K562 (cell line): ENCODE data around the gene LTA. TPM values are rescaled to one million over a fixed set of nuclear protein-coding genes. Genes with fewer than 3 reads are reported as not detected.
A peak's percentile ranks its signal among the peaks of the same experiment; 100 is the strongest.

Source experiments
- ATAC-seq: fragments of 200-7000 bp; cut with Tn5 transposase; 3 replicates; pipeline ENCODE4 v1.9.1; 2020; ENCODE audit warnings: moderate library complexity
- BruUV-seq: library from RNA; stranded (reverse); fragments of 400-500 nt; replicated peaks from 2 replicates; lab custom pipeline; 2021; lab: Mats Ljungman, UMichigan
- CTCF ChIA-PET: fragments of 300-600 bp; formaldehyde crosslinking; extraction: SDS; loops from one replicate; lab custom pipeline; 2021; ENCODE audit warnings: low intra/inter-chr PET ratio; lab: Yijun Ruan, JAX
- POLR2A ChIA-PET: fragments of 300-600, 350-650 bp; sonication (Branson Sonifier 250); formaldehyde crosslinking; extraction: SDS; loops from one replicate; lab custom pipeline; 2021; ENCODE audit warnings: antibody characterized with exemption, inconsistent platforms; lab: Yijun Ruan, JAX
- DNase-seq, 4 experiments: peaks; one replicate each; pipeline versions ENCODE4 v3.0.0 to v3.0.0-alpha.2; 2011 to 2018; ENCODE audit warnings: low spot score in 3 of 4, mixed read lengths in 3 of 4; ENCODE audit errors: extremely low read depth in 1 of 4
- FAIRE-seq: peaks from 2 replicates; lab custom pipeline; 2011; peaks lifted over from hg19 to GRCh38; lab: Jason Lieb, UNC
- H2AFZ ChIP-seq: 2 replicates; pipeline ENCODE4 v1.6.0; 2011; ENCODE audit warnings: low read depth, low read length, control low read depth, inconsistent platforms
- H3K27ac ChIP-seq: fragments of 200-600 bp; 3 replicates; pipeline ENCODE4 v1.8.0; 2011; ENCODE audit warnings: low read depth, mild to moderate bottlenecking, control low read depth, inconsistent platforms, low read length, moderate library complexity, mixed read lengths; ENCODE audit errors: extremely low read depth
- H3K27me3 ChIP-seq, 2 experiments: fragments of 300-600 bp in 1 of 2; 2 replicates in 1 of 2; 3 replicates in 1 of 2; pipeline versions ENCODE4 v1.6.0 to v1.8.0; 2011; ENCODE audit warnings: inconsistent platforms in 2 of 2, low read length in 2 of 2, mild to moderate bottlenecking in 1 of 2, mixed read lengths in 1 of 2, moderate library complexity in 1 of 2; ENCODE audit not compliant: control insufficient read depth in 2 of 2, insufficient read depth in 2 of 2
- H3K36me3 ChIP-seq: fragments of 300-600 bp; 3 replicates; pipeline ENCODE4 v1.8.0; 2011; ENCODE audit warnings: mild to moderate bottlenecking, low read length, inconsistent platforms; ENCODE audit not compliant: control insufficient read depth, insufficient read depth
- H3K4me1 ChIP-seq, 2 experiments: fragments of 200-600 bp in 1 of 2; replicated peaks in 1 of 2; 2 replicates in 1 of 2; 3 replicates in 1 of 2; pipeline versions ENCODE4 v1.5.1 to v1.8.0; 2011; ENCODE audit warnings: inconsistent platforms in 2 of 2, low read length in 2 of 2, mild to moderate bottlenecking in 1 of 2, mixed read lengths in 1 of 2, moderate library complexity in 1 of 2; ENCODE audit not compliant: control insufficient read depth in 2 of 2, insufficient read depth in 2 of 2
- H3K4me2 ChIP-seq: 2 replicates; pipeline ENCODE4 v1.6.1; 2011; ENCODE audit warnings: low read length, control low read depth, inconsistent platforms, mixed read lengths; ENCODE audit not compliant: insufficient read depth
- H3K4me3 ChIP-seq: fragments of 200-600 bp; sonication (generic), shearing (Covaris generic); 2 replicates; pipeline ENCODE4 v1.5.1; 2016; ENCODE audit warnings: control low read depth, inconsistent platforms
- H3K79me2 ChIP-seq: fragments of 200-600 bp; 3 replicates; pipeline ENCODE4 v1.8.0; 2011; ENCODE audit warnings: low read length, inconsistent platforms; ENCODE audit not compliant: control insufficient read depth, insufficient read depth
- H3K9ac ChIP-seq, 2 experiments: 2 replicates each; pipeline versions ENCODE4 v1.6.0 to v1.6.1; 2011; ENCODE audit warnings: low read depth in 2 of 2, low read length in 2 of 2, control low read depth in 1 of 2, inconsistent platforms in 1 of 2, mild to moderate bottlenecking in 1 of 2, mixed read lengths in 1 of 2; ENCODE audit not compliant: insufficient read depth in 1 of 2
- H3K9me1 ChIP-seq: one replicate; pipeline ENCODE4 v1.6.0; 2011; ENCODE audit warnings: inconsistent platforms, mild to moderate bottlenecking, low read length, moderate library complexity; ENCODE audit not compliant: control insufficient read depth, insufficient read depth
- H3K9me3 ChIP-seq: replicated peaks from 2 replicates; pipeline ENCODE4 v1.5.1; 2011; ENCODE audit warnings: low read depth, low read length, inconsistent platforms; ENCODE audit not compliant: control insufficient read depth, insufficient read depth
- H4K20me1 ChIP-seq: replicated peaks from 2 replicates; pipeline ENCODE4 v1.6.1; 2011; ENCODE audit warnings: low read length, inconsistent platforms, mixed read lengths; ENCODE audit not compliant: control insufficient read depth, insufficient read depth
- ATF7 ChIP-seq: fragments of 450-650 bp; IDR thresholded peaks from 2 replicates; pipeline ENCODE4 v1.7.1; 2014; ENCODE audit warnings: mild to moderate bottlenecking, moderate library complexity
- DEAF1 ChIP-seq: fragments of 450-650 bp; formaldehyde crosslinking; IDR thresholded peaks from 2 replicates; pipeline ENCODE4 v1.4.0; 2020; ENCODE audit warnings: mild to moderate bottlenecking, moderate library complexity
- FOXP1 ChIP-seq: sonication (generic); formaldehyde crosslinking; IDR thresholded peaks from 2 replicates; pipeline ENCODE4 v1.8.0; 2022; ENCODE audit warnings: mild to moderate bottlenecking, missing genetic modification reagents
- L3MBTL2 ChIP-seq: fragments of 450-650 bp; IDR thresholded peaks from 2 replicates; pipeline ENCODE4 v1.6.1; 2016; ENCODE audit warnings: mild to moderate bottlenecking, moderate library complexity
- MEIS2 ChIP-seq: fragments of 450-650 bp; IDR thresholded peaks from 2 replicates; pipeline ENCODE4 v1.6.1; 2014; ENCODE audit warnings: mild to moderate bottlenecking; ENCODE audit not compliant: partially characterized antibody
- MTA1 ChIP-seq: fragments of 450-650 bp; IDR thresholded peaks from 2 replicates; pipeline ENCODE4 v1.6.1; 2017; ENCODE audit warnings: borderline replicate concordance
- NCOA1 ChIP-seq: fragments of 450-650 bp; IDR thresholded peaks from 2 replicates; pipeline ENCODE4 v1.6.1; 2016; ENCODE audit warnings: low read depth
- POU5F1 ChIP-seq: fragments of 150-350 bp; IDR thresholded peaks from 2 replicates; pipeline ENCODE4 v1.6.1; 2014; ENCODE audit warnings: borderline replicate concordance, low read length, low read depth, mild to moderate bottlenecking; ENCODE audit not compliant: partially characterized antibody
- SMARCA5 ChIP-seq: fragments of 450-650 bp; IDR thresholded peaks from 2 replicates; pipeline ENCODE4 v1.6.1; 2016
- SOX6 ChIP-seq: fragments of 450-650 bp; IDR thresholded peaks from 2 replicates; pipeline ENCODE4 v1.6.1; 2014; ENCODE audit warnings: mild to moderate bottlenecking
- STAT6 ChIP-seq: sonication (generic); formaldehyde crosslinking; IDR thresholded peaks from 2 replicates; pipeline ENCODE4 v1.8.1; 2023; ENCODE audit warnings: mild to moderate bottlenecking, missing genetic modification reagents
- TGIF2 ChIP-seq: sonication (generic); formaldehyde crosslinking; IDR thresholded peaks from 2 replicates; pipeline ENCODE4 v1.8.1; 2022; ENCODE audit warnings: mild to moderate bottlenecking, missing genetic modification reagents, moderate library complexity
- ZNF639 ChIP-seq, 2 experiments: fragments of 200-800 bp in 1 of 2; sonication (Bioruptor generic) in 1 of 2; sonication (generic) in 1 of 2; formaldehyde crosslinking in 1 of 2; IDR thresholded peaks in 1 of 2; conservative IDR thresholded peaks in 1 of 2; 2 replicates each; pipeline versions ENCODE4 v1.5.0 to v1.6.1; 2016 to 2020; ENCODE audit warnings: missing compliant biosample characterization in 1 of 2, missing genetic modification characterization in 1 of 2, missing genetic modification reagents in 1 of 2
- WGBS: fragments of 100-300 bp; shearing (Covaris generic); methylation state at CpG from one replicate; pipeline ENCODE4 v1.1.6; 2016; ENCODE audit warnings: low coverage, mixed read lengths; ENCODE audit not compliant: insufficient coverage; ENCODE audit errors: missing lambda C conversion rate; 5-methylcytosine and 5-hydroxymethylcytosine counted together
- in situ Hi-C: fragments of 300-500 bp; cut with MboI; formaldehyde crosslinking; loops from 4 replicates; pipeline ENCODE4 v1.15.0; 2018; ENCODE audit warnings: inconsistent platforms, mixed read lengths
- intact Hi-C: fragments of 100-400 bp; cut with micrococcal nuclease; formaldehyde crosslinking; loops from 2 replicates; pipeline ENCODE4 v1.14.2; 2022
- polyA plus RNA-seq, 8 experiments: library from polyadenylated mRNA; depleted of rRNA in 4 of 8; stranded (reverse) in 5 of 8; unstranded in 3 of 8; fragments of >200 nt; fragmentation: Nextera tagmentation in 2 of 8; fragmentation: Illumina TruSeq in 1 of 8; extraction: Ambion mirVana in 2 of 8; extraction: Trizol in 1 of 8; gene quantifications; 2 replicates each; pipeline versions ENCODE4 v1.2.1 to v1.2.3, GENCODE V29; 2011 to 2014; ENCODE audit warnings: inconsistent platforms in 1 of 8, missing spikeins in 1 of 8
- total RNA-seq, 7 experiments: library from RNA; depleted of rRNA in 6 of 7; stranded (reverse); fragments of >200 nt in 6 of 7; fragmentation: Illumina TruSeq in 2 of 7; extraction: Trizol in 2 of 7; gene quantifications; 2 replicates each; pipeline versions ENCODE4 v1.2.1 to v1.2.3, GENCODE V29; 2011 to 2021; ENCODE audit warnings: low replicate concordance in 1 of 7

LTA gene
- total and polyA plus RNA-seq, 9 of the 15 experiments (the other 6 are each of a cell fraction or from before 2014, with no cell fraction given): 0.80 TPM; not detected in 8

DNA sequence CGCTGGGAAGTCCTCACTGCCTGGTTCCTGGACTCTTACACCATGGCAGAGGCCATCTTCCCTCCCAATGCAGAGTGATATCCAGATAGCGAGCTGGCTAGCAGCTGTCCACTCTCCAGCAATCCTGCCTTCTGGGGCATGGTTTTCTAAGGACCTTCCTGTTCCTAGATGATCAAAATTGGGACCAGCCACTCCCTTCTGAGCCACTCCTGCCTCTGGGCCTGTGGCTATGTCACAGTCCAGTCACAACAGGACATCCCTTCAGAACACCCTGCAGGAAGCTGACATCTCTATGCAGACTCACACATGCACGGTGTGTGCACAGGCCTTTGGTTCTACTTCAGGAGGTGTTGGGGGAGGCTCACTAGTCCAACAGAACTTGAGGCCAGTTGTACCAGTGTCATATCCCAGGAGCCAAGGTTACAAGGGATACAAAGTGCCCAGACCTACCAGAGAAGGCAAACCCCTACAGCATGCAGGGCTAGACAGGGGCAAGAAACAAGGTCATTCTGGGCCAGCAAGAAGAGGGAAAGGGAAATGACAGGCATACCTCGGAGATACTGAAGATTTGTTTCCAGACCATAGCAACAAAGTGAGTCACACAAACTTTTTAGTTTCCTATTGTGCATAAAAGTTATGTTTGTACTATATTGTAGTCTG lies 46.0 kb upstream of the LTA start:
- ChIA-PET POLR2A (interaction anchor here (0.5 to 4.9 kb wide), 8 partner anchors 9 to 434 kb away, joined by 3 to 27 read pairs (median 3); partner anchors contain the start of genes DDX39B, MICA, MICB and TNF), CTCF (no interaction called here)
- in situ Hi-C loops: loop anchor here (25.0 kb wide), 1 partner anchor 1436 kb away; the partner anchor contains the start of genes BRD2 and HLA-DMA
- Histone ChIP-seq H3K4me1 (peaks cover 10 to 20% of the 10 kb centered on the region in 2 experiments), H4K20me1 (0 out of 2 replicates have a peak, but pooled peaks cover 6% of the 10 kb centered on the region), H3K4me3 (no peak overlapping the region), H3K27me3 (no peaks in the 10 kb centered on the region), H3K79me2 (no peaks in the 10 kb centered on the region), H3K9me3 (no peaks in the 10 kb centered on the region), H3K9ac (peak overlapping the region; percentile 26 to 82; a peak in 1 of 4 replicates), H2AFZ (peak overlapping the region; percentile 75), H3K4me2 (peak overlapping the region; percentile 50), H3K27ac (peak overlapping the region; percentile 66; the same call in 2 of the 3 replicates), H3K9me1 (no peaks in the 10 kb centered on the region), H3K36me3 (peaks cover 16% of the 10 kb centered on the region; the same call in 2 of the 3 replicates)
- DNase-seq: peak in 3 of 4 experiments; percentile 45 to 62 (median 56)
- BruUV-seq: no TSS peak
- 12% methylated on average over 4 of the region's 4 CpGs for WGBS
- FAIRE-seq: peak; percentile 82
- intact Hi-C loops: loop anchor here (5.0 kb wide), 1 partner anchor 34 kb away; no protein-coding TSS in a partner anchor
- ATAC-seq: peak; percentile 38
- 0 out of 2 replicates have a peak, but pooled peaks have one; percentile 6 for TF ChIP-seq MTA1
- 0 out of 2 replicates have a peak, but pooled peaks have one; percentile 19 for TF ChIP-seq SMARCA5
- TF ChIP-seq NCOA1: no peak
- TF ChIP-seq DEAF1 (CRISPR knock-in tag): no peak
- no peak for TF ChIP-seq MEIS2
- TF ChIP-seq POU5F1: no peak
- peak; percentile 86 for TF ChIP-seq FOXP1 (CRISPR knock-in tag)
- TF ChIP-seq STAT6 (CRISPR knock-in tag): 0 out of 2 replicates have a peak, but pooled peaks have one; percentile 28
- peak; percentile 56; the same call in 1 of the 2 replicates for TF ChIP-seq L3MBTL2
- no peak for TF ChIP-seq TGIF2 (CRISPR knock-in tag)
- peak in 1 of 2 experiments; percentile 35; a peak in 1 of 4 replicates for TF ChIP-seq ZNF639 (CRISPR knock-in tag; conservative IDR thresholded peaks at IDR 0.05 in 1 of 2, IDR thresholded peaks at IDR 0.05 in 1 of 2)
- TF ChIP-seq SOX6: peak; percentile 38; the same call in 1 of the 2 replicates
- TF ChIP-seq ATF7: 0 out of 2 replicates have a peak, but pooled peaks have one; percentile 44
